DOHH2 (cell line): ENCODE measurements around the gene TMEM74B.

Experiments
- H3F3A ChIP-seq: fragments of 200-600 bp; sonication (generic), shearing (Covaris generic); 2 replicates; pipeline ENCODE4 v1.6.0; 2016; ENCODE audit warnings: antibody characterized with exemption, mild to moderate bottlenecking; ENCODE audit not compliant: control insufficient read depth, insufficient read depth
- H3K27ac ChIP-seq: fragments of 200-600 bp; sonication (generic); 2 replicates; pipeline ENCODE4 v1.5.1; 2014; ENCODE audit warnings: low read depth, mild to moderate bottlenecking, low read length, moderate library complexity
- H3K27me3 ChIP-seq: fragments of 200-600 bp; sonication (generic); 2 replicates; pipeline ENCODE4 v1.6.1; 2014; ENCODE audit warnings: mild to moderate bottlenecking, low read length, mixed read lengths; ENCODE audit not compliant: control insufficient read depth
- H3K36me3 ChIP-seq: fragments of 200-600 bp; sonication (generic); 2 replicates; pipeline ENCODE4 v1.6.1; 2014; ENCODE audit warnings: mild to moderate bottlenecking, low read length, moderate library complexity, mixed read lengths; ENCODE audit not compliant: control insufficient read depth
- H3K4me1 ChIP-seq: fragments of 200-600 bp; sonication (generic); 2 replicates; pipeline ENCODE4 v1.6.1; 2014; ENCODE audit warnings: mild to moderate bottlenecking, low read length, mixed read lengths; ENCODE audit not compliant: control insufficient read depth
- H3K4me2 ChIP-seq: fragments of 200-600 bp; sonication (generic); 2 replicates; pipeline ENCODE4 v1.6.0; 2014; ENCODE audit warnings: mild to moderate bottlenecking, low read length, moderate library complexity
- H3K4me3 ChIP-seq: fragments of 200-600 bp; sonication (generic); 2 replicates; pipeline ENCODE4 v1.5.1; 2014; ENCODE audit warnings: mild to moderate bottlenecking, low read length, mixed read lengths
- H3K79me2 ChIP-seq: fragments of 200-600 bp; sonication (generic); 2 replicates; pipeline ENCODE4 v1.6.1; 2014; ENCODE audit warnings: mild to moderate bottlenecking, low read length, mixed read lengths; ENCODE audit not compliant: control insufficient read depth
- H3K9me2 ChIP-seq: fragments of 200-600 bp; sonication (generic); replicated peaks from 2 replicates; pipeline ENCODE4 v1.6.1; 2014; ENCODE audit warnings: mild to moderate bottlenecking, low read length, mixed read lengths; ENCODE audit not compliant: control insufficient read depth
- H3K9me3 ChIP-seq: fragments of 200-600 bp; sonication (generic); 2 replicates; pipeline ENCODE4 v1.6.1; 2014; ENCODE audit warnings: antibody characterized with exemption, low read length, mixed read lengths; ENCODE audit not compliant: control insufficient read depth, insufficient read depth
- H4K20me1 ChIP-seq: fragments of 200-600 bp; sonication (generic); 2 replicates; pipeline ENCODE4 v1.6.0; 2014; ENCODE audit warnings: low read depth, mild to moderate bottlenecking, antibody characterized with exemption, low read length, moderate library complexity; ENCODE audit not compliant: control insufficient read depth, insufficient read depth
- CTCF ChIP-seq: fragments of 200-600 bp; sonication (generic); IDR thresholded peaks from one replicate; pipeline ENCODE4 v1.5.1; 2014; ENCODE audit warnings: antibody characterized with exemption, mild to moderate bottlenecking, low read depth, low read length; ENCODE audit not compliant: poor library complexity, severe bottlenecking
- EZH2phosphoT487 ChIP-seq: fragments of 200-600 bp; sonication (generic); IDR thresholded peaks from 2 replicates; pipeline ENCODE4 v1.6.1; 2017; ENCODE audit warnings: borderline replicate concordance, mild to moderate bottlenecking, antibody characterized with exemption, low read length, moderate library complexity, mixed read lengths

The TMEM74B gene

GRCh38 chr20:1207293-1207878 is 22.6 kb upstream of the TMEM74B start:
- H3K27ac ChIP-seq: no peak overlapping the region
- H3F3A ChIP-seq: no peaks in the 10 kb centered on the region
- H3K4me2 ChIP-seq: no peak overlapping the region
- no peaks in the 10 kb centered on the region; the same call in 1 of the 2 replicates for H4K20me1 ChIP-seq
- H3K79me2 ChIP-seq: no peaks in the 10 kb centered on the region
- H3K27me3 ChIP-seq: peaks cover 22% of the 10 kb centered on the region
- H3K4me1 ChIP-seq: no peaks in the 10 kb centered on the region
- no peaks in the 10 kb centered on the region for H3K36me3 ChIP-seq
- TF ChIP-seq CTCF (no peak), EZH2phosphoT487 (no peak)
- no peaks in the 10 kb centered on the region for H3K9me3 ChIP-seq
- no peaks in the 10 kb centered on the region for H3K9me2 ChIP-seq
- no peak overlapping the region for H3K4me3 ChIP-seq

- Histone ChIP-seq H3K4me1 (no peaks in the 10 kb centered on the region), H3F3A (no peaks in the 10 kb centered on the region), H3K4me3 (no peak overlapping the region), H3K36me3 (no peaks in the 10 kb centered on the region), H3K79me2 (no peaks in the 10 kb centered on the region), H3K9me3 (no peaks in the 10 kb centered on the region), H3K27me3 (peaks cover 21% of the 10 kb centered on the region; the same call in 1 of the 2 replicates), H4K20me1 (no peaks in the 10 kb centered on the region; the same call in 1 of the 2 replicates), H3K4me2 (no peak overlapping the region), H3K27ac (no peak overlapping the region), H3K9me2 (no peaks in the 10 kb centered on the region)
- no peak for TF ChIP-seq EZH2phosphoT487
Observed at GRCh38 chr20:1206366-1207148, 21.8 kb upstream of the TMEM74B start.

DNA sequence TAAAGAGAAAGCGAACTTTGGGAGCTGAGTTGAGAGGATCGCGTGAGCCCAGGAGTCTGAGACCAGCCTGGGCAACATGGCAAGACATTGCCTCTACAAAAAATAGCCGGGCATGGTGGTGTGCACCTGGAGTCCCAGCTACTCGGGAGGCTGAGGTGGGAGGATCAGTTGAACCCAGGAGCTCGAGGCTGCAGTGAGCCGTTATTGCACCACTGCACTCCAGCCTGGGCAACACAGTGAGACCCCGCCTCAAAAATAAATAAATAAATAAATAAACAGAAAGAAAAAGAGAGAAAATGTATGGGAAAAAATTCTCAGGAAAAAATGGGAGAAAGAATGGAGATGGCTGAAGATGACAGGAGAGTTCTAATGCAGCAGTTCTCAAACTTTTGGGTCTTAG is 21.0 kb upstream of the TMEM74B start:
- Histone ChIP-seq H3K4me1 (no peaks in the 10 kb centered on the region), H3K4me2 (no peak overlapping the region), H3K4me3 (no peak overlapping the region), H3K36me3 (no peaks in the 10 kb centered on the region), H4K20me1 (no peaks in the 10 kb centered on the region; the same call in 1 of the 2 replicates), H3K79me2 (no peaks in the 10 kb centered on the region), H3K27me3 (peaks cover 21% of the 10 kb centered on the region; the same call in 1 of the 2 replicates), H3K27ac (no peak overlapping the region), H3F3A (no peaks in the 10 kb centered on the region), H3K9me2 (no peaks in the 10 kb centered on the region), H3K9me3 (no peaks in the 10 kb centered on the region)
- TF ChIP-seq CTCF: no peak
- TF ChIP-seq EZH2phosphoT487: no peak

DNA sequence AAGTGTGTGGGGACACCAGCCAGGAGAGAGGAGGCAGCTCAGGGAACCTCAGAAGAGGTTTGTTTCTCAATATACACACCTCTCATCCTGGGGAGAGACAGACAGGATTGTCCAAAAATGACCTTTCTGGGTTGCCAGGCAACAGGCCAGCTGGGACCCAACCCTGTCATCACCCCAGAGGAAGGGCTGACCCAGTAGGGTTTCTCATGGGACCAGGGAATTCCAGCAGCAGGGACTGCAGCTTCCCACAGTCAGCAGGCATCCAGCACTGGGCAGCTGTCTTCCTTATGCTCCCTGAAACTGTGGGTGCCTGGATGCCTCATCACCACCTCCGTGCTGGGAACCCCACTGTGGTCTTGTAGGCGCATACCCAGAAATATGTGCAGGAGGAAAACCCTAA is 19.8 kb upstream of the TMEM74B start:
- H3K9me3 ChIP-seq: no peaks in the 10 kb centered on the region
- peaks cover 21% of the 10 kb centered on the region; the same call in 1 of the 2 replicates for H3K27me3 ChIP-seq
- no peaks in the 10 kb centered on the region for H3F3A ChIP-seq
- no peaks in the 10 kb centered on the region for H3K36me3 ChIP-seq
- TF ChIP-seq EZH2phosphoT487: no peak
- no peak for TF ChIP-seq CTCF
- no peaks in the 10 kb centered on the region for H3K4me1 ChIP-seq
- H3K4me3 ChIP-seq: no peak overlapping the region
- no peak overlapping the region for H3K27ac ChIP-seq
- H4K20me1 ChIP-seq: no peaks in the 10 kb centered on the region; the same call in 1 of the 2 replicates
- H3K79me2 ChIP-seq: no peaks in the 10 kb centered on the region
- H3K9me2 ChIP-seq: no peaks in the 10 kb centered on the region
- no peak overlapping the region for H3K4me2 ChIP-seq
